Measurements from ENCODE around the gene SIGLEC1.

SIGLEC1 gene

DNA sequence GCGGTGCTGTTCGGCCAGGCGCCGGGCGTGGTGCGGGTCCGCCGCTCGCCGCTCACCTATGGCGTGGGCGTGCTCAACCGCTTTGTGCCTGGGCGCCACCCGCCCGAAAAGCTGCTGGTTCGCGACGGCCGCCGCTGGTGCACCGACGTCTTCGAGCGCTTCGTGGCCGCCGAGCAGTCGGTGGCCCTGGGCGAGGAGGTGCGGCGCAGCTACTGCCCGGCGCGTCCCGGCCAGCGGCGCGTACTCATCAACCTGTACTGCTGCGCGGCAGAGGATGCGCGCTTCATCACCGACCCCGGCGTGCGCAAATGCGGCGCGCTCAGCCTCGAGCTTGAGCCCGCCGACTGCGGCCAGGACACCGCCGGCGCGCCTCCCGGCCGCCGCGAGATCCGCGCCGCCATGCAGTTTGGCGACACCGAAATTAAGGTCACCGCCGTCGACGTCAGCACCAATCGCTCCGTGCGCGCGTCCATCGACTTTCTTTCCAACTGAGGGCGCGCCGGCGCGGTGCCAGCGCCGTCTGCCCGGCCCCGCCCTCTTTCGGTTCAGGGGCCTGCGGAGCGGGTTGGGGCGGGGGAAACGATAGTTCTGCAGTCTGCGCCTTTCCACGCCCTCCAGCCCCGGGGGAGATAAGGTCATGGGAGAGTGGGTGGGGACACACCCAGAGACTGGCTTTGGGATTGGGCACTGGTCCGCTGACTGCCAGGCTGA, 39.4 kb upstream of the SIGLEC1 start:
- TF ChIP-seq, protein P1, sequence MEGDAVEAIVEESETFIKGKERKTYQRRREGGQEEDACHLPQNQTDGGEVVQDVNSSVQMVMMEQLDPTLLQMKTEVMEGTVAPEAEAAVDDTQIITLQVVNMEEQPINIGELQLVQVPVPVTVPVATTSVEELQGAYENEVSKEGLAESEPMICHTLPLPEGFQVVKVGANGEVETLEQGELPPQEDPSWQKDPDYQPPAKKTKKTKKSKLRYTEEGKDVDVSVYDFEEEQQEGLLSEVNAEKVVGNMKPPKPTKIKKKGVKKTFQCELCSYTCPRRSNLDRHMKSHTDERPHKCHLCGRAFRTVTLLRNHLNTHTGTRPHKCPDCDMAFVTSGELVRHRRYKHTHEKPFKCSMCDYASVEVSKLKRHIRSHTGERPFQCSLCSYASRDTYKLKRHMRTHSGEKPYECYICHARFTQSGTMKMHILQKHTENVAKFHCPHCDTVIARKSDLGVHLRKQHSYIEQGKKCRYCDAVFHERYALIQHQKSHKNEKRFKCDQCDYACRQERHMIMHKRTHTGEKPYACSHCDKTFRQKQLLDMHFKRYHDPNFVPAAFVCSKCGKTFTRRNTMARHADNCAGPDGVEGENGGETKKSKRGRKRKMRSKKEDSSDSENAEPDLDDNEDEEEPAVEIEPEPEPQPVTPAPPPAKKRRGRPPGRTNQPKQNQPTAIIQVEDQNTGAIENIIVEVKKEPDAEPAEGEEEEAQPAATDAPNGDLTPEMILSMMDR (IDR thresholded peaks at IDR 0.05; ENCODE audit: insufficient read depth, missing control alignments): no peak
- FAIRE-seq (no peak), DNase-seq (ENCODE audit: insufficient read length, low spot score) (no peak)

DNA sequence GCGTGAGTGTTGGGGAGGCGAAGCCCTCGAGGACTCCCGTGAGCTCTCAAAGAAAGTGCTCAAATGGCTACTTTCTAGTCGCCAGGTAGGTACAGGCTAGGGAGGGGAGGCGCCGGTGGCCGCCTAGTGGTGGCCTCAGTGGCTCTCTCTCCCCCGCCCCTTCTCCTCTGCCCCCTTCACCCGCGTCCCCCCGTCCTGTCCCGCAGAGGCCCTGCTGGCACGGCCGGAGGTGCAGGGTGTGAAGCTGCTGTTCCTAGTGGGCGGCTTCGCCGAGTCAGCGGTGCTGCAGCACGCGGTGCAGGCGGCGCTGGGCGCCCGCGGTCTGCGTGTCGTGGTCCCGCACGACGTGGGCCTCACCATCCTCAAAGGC, 38.9 kb upstream of the SIGLEC1 start:
- TF ChIP-seq, protein P1 (IDR thresholded peaks at IDR 0.05; ENCODE audit: insufficient read depth, missing control alignments): no peak
- no peak for FAIRE-seq
- DNase-seq (ENCODE audit: insufficient read length, low spot score): no peak

DNA sequence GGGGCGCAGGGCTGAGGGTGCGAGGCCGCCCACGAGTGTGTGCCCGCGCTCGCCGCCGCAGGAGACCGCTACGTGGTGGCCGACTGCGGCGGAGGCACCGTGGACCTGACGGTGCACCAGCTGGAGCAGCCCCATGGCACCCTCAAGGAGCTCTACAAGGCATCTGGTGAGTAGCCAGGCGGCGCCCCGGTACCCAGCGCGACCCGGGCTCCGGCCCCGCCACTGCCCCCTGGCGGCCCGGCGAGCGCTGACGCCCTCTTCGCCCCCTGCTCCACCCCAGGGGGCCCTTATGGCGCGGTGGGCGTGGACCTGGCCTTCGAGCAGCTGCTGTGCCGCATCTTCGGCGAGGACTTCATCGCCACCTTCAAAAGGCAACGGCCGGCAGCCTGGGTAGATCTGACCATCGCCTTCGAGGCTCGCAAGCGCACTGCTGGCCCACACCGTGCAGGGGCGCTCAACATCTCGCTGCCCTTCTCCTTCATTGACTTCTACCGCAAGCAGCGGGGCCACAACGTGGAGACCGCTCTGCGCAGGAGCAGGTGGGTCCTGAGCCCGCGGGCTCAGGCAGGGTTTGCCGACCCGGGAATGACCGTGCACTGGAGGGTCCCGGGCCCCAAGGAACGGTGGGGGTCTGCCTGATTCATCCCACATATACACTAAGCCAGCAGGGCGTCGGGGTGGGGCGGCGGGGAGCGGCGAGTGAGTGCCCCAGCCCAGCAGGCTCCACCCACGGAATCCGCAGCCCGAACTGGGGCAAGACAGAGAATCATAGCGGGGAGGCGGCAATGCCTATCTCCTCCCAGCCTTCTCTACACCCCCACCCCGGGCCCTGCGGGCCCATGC, 37.5 kb upstream of the SIGLEC1 start:
- TF ChIP-seq, protein P1 (IDR thresholded peaks at IDR 0.05; ENCODE audit: insufficient read depth, missing control alignments): peak; percentile 60
- FAIRE-seq (no peak), DNase-seq (ENCODE audit: insufficient read length, low spot score) (peak; percentile 53)

DNA sequence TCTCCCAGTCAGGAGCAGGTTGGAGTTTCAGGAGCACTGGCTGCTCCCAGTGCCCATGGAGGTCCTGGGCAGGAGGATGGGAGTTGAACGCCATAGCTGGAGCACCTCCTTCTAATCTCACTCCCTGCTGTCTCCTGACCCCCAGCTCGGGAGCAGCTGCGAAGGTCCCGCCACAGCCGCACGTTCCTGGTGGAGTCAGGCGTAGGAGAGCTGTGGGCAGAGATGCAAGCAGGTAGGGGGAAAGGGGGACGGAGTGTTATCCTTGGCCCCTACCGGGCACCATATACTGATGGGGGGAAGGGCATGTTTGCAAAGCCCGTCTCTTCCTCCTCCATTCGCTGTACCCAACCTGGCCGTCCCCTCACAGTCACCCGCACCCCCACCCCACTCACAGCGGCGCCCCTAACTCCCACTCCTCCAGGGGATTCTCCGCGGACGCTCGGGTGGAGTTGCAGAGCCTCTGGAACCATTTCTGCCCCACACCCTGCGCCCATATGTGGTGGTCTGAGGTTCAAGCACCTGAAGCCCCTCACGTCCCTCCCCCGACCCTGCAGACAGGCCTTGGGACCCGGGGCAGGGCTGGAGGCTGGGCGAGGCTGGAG, 36.8 kb upstream of the SIGLEC1 start:
- no peak for DNase-seq (ENCODE audit: insufficient read length, low spot score)
- FAIRE-seq: no peak
- TF ChIP-seq, protein P1 (IDR thresholded peaks at IDR 0.05; ENCODE audit: insufficient read depth, missing control alignments): no peak

DNA sequence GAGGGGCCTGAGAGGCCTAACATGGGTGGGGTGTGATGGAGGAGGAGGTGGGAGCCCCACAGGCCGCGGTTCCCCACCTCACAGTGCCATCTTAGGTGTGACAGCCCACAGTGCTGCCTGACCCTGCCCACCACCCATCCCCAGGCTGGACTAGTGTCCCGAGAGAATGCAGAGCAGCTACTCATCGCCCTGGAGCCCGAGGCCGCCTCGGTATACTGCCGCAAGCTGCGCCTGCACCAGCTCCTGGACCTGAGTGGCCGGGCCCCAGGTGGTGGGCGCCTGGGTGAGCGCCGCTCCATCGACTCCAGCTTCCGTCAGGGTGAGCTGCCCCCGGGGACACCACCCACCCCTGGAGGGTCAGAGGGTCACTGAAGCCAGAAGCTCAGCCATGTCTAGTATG, 35.7 kb upstream of the SIGLEC1 start:
- DNase-seq (ENCODE audit: insufficient read length, low spot score): no peak

DNA sequence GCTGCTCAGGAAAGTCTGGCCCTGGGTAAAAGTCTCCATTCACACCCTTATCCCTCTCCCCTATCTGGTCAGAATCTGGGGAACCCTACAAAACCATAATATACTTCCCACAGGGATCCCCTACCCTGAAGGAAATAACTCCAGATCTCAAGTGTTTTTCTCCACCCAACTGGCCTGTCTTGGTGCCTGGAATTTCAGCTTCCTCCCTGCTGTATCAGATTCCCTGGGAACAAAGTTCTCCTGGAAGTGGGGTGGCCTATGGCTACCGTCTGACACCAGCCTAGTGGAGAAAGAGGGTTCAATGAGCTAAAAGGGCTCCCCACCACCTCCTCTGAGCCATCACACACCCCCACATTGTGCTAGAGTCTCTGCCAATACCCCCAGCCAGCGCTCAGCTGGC, 35.1 kb upstream of the SIGLEC1 start:
- FAIRE-seq (no peak), DNase-seq (ENCODE audit: insufficient read length, low spot score) (no peak)
- TF ChIP-seq, protein P1 (IDR thresholded peaks at IDR 0.05; ENCODE audit: insufficient read depth, missing control alignments): no peak

More for the DNA sequence above, 35.7 kb upstream of the SIGLEC1 start:
- FAIRE-seq: no peak
- TF ChIP-seq, protein P1 (IDR thresholded peaks at IDR 0.05; ENCODE audit: insufficient read depth, missing control alignments): no peak

All from D721Med (cell line).